ENCODE data around the gene GCA. TPM values are rescaled to one million over a fixed set of nuclear protein-coding genes. Genes with fewer than 3 reads are reported as not detected.

The GCA gene, protein sequence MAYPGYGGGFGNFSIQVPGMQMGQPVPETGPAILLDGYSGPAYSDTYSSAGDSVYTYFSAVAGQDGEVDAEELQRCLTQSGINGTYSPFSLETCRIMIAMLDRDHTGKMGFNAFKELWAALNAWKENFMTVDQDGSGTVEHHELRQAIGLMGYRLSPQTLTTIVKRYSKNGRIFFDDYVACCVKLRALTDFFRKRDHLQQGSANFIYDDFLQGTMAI
- total RNA-seq, result 10 to 100 TPM; 20.8 to 21.5 TPM

DNA sequence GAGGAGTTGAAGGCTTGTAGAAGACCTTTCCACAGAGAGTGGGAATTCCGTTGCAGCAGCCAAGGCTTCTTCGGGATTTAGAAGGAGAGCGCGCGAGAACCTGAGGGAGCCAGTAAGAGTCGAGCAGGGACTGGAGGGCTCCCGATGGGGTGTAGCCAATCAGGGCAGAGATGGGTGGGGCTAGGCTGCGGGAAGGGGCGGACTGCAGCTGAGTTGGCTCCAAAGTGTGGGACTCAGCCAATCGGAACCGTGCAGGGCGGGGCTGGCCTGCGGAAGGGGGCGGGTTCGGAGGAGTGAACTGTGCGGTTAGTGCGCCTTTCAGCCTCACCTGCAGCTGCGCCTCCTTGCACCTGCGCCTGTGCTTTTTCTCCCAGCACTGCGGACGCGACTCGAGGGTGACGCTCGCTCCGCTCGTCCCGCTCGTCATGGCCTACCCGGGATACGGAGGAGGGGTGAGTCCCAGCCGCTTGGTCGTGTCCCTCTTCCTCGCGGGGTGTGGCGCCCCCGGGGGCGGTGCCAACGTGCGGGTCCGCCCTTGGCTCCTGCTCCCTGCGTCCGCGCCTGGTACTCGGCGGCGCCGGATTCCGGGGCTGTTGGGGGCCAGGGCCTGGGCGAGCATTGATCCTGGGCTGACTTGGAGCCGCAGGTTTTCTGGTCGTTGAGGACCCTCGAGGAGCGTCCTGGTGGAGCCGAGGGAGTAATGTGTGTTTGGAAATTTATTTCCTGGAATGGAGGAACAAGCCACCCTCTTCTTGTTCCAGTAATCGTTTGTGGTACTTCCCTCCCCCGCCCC lies at the start of gene GCA:
GCA (plus strand) TSS at position 309 of the 793 bp plus-strand sequence; CDS start at position 426, 117 bp downstream.
- Mint-ChIP-seq H3K36me3 (no peaks in the 10 kb centered on the region), H3K27ac (peak within 1 kb of the TSS; percentile 75), H3K4me1 (peaks cover 14% of the 10 kb centered on the region), H3K27me3 (no peaks in the 10 kb centered on the region), H3K9me3 (peaks cover 1% of the 10 kb centered on the region), H3K4me3 (peak within 1 kb of the TSS; percentile 88)
- peak; percentile 98 for DNase-seq

DNA sequence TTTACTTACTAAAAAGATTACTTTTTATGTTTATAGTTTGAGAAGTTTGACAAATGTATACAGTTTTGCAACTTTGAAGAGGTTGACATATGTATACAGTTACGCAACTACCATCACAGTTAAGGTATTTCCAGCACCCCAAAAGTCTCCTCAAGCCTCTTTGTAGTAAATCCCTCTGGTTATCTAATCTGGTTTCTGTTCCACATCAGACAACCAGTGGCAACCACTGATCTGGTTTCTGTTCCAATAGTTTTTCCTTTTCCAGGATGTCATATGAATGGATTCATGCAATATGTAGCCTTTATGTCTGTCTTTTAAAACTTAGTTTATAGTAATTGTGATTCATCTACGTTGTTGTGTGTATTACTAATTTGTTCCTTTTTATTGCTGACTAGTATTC lies 48.9 kb upstream of the GCA start:
- no peaks in the 10 kb centered on the region for H3K27me3 Mint-ChIP-seq
- DNase-seq, result no peak
- no peaks in the 10 kb centered on the region for H3K9me3 Mint-ChIP-seq
- peaks cover 2% of the 10 kb centered on the region for H3K4me1 Mint-ChIP-seq
- no peak overlapping the region for H3K27ac Mint-ChIP-seq
- H3K36me3 Mint-ChIP-seq, result peaks cover 2% of the 10 kb centered on the region
- no peak overlapping the region for H3K4me3 Mint-ChIP-seq

DNA sequence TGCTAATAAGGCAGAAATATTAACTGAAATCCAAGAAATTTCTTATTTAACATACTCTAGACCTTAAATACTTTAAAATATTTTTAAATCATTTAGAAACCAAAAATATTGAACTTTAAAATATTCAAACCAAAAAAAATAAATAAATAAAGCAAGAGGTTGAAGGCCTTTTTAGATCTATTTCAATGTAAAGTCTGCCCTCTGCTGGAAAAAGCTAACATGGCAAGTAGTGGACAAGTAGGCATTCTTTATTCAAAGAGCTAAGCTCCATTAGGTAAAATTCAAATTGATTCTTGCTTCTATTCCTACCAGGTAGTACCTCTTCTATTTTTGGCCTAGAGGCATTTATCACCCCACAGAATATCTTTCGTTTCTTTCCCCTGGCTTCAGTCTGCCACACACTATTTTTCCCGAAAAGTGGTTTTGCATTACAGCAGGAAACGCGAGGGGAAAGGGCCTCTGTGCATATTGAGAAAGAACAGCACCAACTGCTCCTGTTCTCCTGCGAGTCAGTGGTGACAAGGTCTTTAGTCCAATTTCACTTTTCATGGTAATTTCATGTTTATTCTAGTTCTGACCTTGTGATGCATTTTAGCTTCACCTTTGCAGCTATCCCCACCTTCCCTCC lies 45.9 kb upstream of the GCA start:
- peak; percentile 8 for DNase-seq
- Mint-ChIP-seq H3K9me3 (no peaks in the 10 kb centered on the region), H3K4me3 (no peak overlapping the region), H3K27ac (no peak overlapping the region), H3K27me3 (no peaks in the 10 kb centered on the region), H3K36me3 (peaks cover 2% of the 10 kb centered on the region), H3K4me1 (peaks cover 2% of the 10 kb centered on the region)

DNA sequence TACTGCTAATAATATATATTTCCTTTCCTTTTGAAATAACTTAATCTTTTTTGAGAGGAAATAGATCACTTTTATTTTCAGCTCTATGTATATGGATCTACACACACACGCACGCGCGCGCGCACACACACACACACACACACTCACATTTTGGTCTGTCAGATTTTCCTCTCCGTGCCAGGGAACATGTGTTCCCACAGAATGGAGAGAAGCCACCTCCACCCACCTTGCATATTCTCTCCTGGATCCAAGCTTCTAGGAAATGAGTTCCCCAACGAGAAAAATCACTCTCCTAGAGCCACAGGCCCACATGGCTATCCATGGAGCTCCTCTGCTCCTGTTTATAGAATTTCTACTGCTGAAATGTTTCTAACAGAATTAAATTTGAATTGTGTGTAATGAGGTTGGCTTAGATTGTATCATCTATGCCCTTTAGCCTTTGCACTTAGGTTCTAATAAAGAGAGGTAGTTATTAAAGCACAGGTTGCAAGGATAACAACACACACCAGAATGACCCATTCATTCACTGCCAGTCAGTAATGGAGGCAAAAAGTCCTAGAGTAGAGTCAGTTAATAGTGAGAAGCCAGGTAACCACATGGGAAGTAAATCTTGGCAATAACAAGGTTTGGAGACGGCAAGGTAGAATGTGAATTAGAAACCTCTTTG lies 45.1 kb upstream of the GCA start:
- H3K27ac Mint-ChIP-seq, result no peak overlapping the region
- no peak overlapping the region for H3K4me3 Mint-ChIP-seq
- H3K4me1 Mint-ChIP-seq, result peaks cover 2% of the 10 kb centered on the region
- no peaks in the 10 kb centered on the region for H3K9me3 Mint-ChIP-seq
- H3K27me3 Mint-ChIP-seq, result no peaks in the 10 kb centered on the region
- H3K36me3 Mint-ChIP-seq, result peaks cover 4% of the 10 kb centered on the region
- no peak for DNase-seq

DNA sequence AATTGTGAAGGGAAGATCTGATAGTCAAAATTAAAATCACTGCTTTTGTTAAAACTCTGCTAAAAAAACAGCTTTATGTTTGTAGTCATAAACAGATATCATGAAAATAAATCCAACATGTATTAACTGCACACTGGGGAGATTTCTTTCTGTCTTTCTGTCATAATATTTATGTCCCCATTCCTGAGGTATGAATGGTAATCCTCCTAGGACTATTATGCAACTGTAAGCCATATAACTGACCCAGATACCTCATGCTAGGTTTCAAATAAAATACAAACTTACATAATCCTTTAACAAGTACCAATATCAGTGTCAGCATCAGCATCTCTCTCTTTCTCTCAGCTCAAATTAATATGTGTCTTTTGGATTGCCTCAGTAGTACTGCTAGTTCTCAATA lies 43.7 kb upstream of the GCA start:
- Mint-ChIP-seq H3K4me3 (no peak overlapping the region), H3K27ac (no peak overlapping the region), H3K4me1 (peaks cover 2% of the 10 kb centered on the region), H3K9me3 (no peaks in the 10 kb centered on the region), H3K27me3 (no peaks in the 10 kb centered on the region), H3K36me3 (peaks cover 1% of the 10 kb centered on the region)
- no peak for DNase-seq

DNA sequence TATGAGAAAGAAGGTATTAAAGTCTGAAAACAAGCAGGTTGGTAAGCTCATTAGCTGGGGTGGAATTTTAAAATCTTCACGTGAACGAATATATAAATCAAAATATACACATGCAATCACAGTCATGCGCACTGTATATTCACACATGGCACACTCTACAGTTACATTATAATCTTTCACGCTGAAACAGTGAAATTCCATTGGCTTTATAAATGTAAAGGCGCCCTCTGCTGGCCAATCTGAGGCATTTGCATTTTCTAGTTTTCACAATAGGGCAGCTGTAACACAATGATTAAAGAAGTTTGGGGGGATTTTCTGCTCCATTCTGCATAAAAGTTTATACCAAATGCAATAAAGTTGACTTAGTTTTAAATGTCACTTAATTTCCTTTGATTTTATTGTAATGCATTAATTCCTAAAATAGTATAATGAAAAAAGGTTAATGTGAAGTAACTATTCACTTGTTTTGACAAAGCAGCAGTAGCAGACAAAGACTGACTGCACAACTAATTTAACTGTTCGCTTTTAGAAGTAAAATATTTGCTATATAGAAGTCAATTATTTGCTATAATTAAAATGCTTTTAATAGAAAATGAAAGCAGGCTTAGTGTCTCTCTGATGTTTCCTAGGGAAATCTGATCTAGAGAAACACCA lies 42.7 kb upstream of the GCA start:
- H3K4me1 Mint-ChIP-seq, result peaks cover 2% of the 10 kb centered on the region
- no peak overlapping the region for H3K4me3 Mint-ChIP-seq
- H3K27me3 Mint-ChIP-seq, result no peaks in the 10 kb centered on the region
- H3K36me3 Mint-ChIP-seq, result peaks cover 1% of the 10 kb centered on the region
- peak; percentile 25 for DNase-seq
- H3K27ac Mint-ChIP-seq, result no peak overlapping the region
- no peaks in the 10 kb centered on the region for H3K9me3 Mint-ChIP-seq

DNA sequence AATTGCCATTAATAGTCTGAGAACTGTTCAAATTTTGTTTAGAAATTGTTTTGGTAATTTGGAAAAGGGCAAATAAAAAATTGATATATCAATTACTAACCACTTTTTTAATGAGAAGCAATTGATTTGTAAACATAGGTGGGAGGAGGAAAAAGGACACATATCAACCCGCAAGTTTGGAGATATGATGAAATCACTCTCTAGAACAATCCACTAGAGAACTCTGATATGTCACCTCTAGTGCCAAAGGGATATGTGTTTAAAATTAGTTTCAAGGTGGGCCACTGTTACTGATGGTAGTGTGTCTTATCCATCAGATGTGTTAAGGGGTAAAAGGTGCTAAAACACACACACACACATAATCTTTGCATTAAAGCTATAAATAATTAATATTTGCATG lies 42.1 kb upstream of the GCA start:
- H3K4me1 Mint-ChIP-seq, result peaks cover 2% of the 10 kb centered on the region
- H3K27me3 Mint-ChIP-seq, result no peaks in the 10 kb centered on the region
- peaks cover 1% of the 10 kb centered on the region for H3K36me3 Mint-ChIP-seq
- H3K27ac Mint-ChIP-seq, result no peak overlapping the region
- H3K4me3 Mint-ChIP-seq, result no peak overlapping the region
- DNase-seq, result no peak
- no peaks in the 10 kb centered on the region for H3K9me3 Mint-ChIP-seq

DNA sequence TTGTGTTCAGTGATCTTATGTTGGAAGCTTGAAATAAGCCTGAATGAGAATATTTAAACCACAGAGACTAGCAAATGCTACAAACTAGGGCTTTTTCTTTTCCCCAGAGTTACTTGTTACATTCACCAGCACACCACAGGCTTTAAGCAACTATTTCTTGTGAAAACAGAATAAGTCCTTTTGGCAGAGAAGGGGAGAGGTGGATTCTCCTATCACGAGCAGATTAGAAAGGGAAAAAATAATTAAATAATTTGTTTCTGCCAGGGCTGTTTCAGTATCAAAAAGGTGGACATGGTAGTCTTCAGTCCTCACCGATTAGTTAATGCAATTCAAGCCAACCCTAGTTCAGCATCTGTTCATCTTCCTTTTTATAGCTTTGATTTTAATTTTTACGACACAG lies 38.0 kb upstream of the GCA start:
- no peak overlapping the region for H3K4me3 Mint-ChIP-seq
- H3K27me3 Mint-ChIP-seq, result no peaks in the 10 kb centered on the region
- H3K27ac Mint-ChIP-seq, result no peak overlapping the region
- H3K9me3 Mint-ChIP-seq, result no peaks in the 10 kb centered on the region
- H3K36me3 Mint-ChIP-seq, result peaks cover 20% of the 10 kb centered on the region
- peaks cover 18% of the 10 kb centered on the region for H3K4me1 Mint-ChIP-seq
- DNase-seq, result no peak

DNA sequence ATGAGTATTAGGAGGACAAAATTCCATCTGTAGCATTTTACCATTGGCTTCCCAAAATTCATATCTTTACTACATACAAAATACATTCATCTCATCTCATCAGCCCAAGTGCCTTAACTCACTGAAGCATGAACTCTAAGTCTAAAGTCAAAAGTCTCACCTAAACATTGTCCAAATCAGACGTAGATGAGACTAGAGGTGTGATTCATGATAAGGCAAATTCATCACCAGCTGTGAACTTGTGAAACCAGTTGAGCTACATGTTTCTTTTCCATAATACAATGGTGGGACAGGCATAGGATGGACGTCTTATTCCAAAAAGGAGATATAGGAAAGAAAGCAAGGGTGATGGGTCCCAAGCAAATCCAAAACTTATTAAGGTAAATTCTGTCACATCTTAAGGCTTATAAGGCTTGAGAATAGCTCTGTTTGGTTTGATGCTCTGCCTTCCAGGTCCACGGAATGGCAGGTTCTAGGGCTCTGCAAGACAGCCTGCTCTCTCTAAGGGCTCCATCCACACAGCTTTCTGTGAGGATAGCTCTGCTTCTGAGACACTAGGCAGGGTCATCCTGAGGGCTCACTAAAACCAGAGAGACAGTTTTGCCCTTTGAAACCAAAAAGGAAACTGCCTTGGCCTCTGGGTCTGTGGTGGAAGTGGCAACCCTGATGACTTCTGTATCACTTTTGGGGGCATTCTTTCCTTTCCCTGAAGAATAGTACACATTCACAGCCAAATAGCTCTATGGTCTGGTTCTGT lies 35.0 kb upstream of the GCA start:
- H3K4me3 Mint-ChIP-seq, result no peak overlapping the region
- no peaks in the 10 kb centered on the region for H3K9me3 Mint-ChIP-seq
- H3K36me3 Mint-ChIP-seq, result peaks cover 20% of the 10 kb centered on the region
- H3K27ac Mint-ChIP-seq, result no peak overlapping the region
- H3K27me3 Mint-ChIP-seq, result no peaks in the 10 kb centered on the region
- DNase-seq, result no peak
- H3K4me1 Mint-ChIP-seq, result peaks cover 41% of the 10 kb centered on the region

DNA sequence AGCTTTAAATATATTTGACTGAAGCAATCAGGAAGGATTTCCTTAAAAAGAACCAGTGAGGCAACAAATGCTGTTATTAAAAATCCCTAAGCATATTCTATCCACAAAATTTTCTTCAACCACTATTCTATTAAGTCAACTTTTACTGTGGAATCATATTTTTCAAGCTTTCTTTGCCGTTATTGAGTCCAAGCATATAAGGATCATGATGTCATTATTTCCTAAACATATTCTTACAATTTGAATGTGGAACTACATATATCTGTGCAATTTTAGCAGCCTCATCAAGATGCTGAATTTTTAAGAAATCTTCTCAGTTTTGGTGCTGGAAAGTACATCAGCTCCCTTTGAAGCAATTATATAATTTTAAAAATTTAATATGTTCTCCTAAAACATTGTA lies 31.1 kb upstream of the GCA start:
- peaks cover 36% of the 10 kb centered on the region for H3K36me3 Mint-ChIP-seq

DNA sequence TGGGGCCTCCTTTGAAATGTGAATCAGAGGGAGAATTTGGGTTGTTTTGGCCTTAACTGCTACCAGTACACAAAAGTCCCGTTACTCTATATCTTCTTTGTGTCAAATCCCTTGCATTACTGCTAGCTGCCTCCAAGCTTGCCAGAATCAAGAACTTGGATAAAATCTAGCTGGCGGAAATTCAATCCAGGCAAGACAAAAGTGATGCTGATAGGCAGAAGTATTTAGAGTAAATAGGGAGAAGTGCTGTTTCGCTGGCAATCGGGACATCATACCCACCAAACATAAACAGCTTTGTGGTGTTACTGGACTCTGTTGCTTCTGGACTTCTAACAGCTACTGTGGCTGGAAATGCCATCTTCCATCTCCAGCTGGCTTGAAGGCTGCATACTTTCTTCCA lies 28.0 kb upstream of the GCA start:
- Mint-ChIP-seq H3K27me3 (no peaks in the 10 kb centered on the region), H3K9me3 (no peaks in the 10 kb centered on the region), H3K4me1 (peaks cover 66% of the 10 kb centered on the region), H3K4me3 (peak overlapping the region; percentile 91), H3K27ac (no peak overlapping the region), H3K36me3 (peaks cover 20% of the 10 kb centered on the region)
- no peak for DNase-seq

More for the DNA sequence above, 31.1 kb upstream of the GCA start:
- H3K27me3 Mint-ChIP-seq, result no peaks in the 10 kb centered on the region
- peaks cover 62% of the 10 kb centered on the region for H3K4me1 Mint-ChIP-seq
- DNase-seq, result no peak
- no peak overlapping the region for H3K27ac Mint-ChIP-seq
- H3K4me3 Mint-ChIP-seq, result no peak overlapping the region
- no peaks in the 10 kb centered on the region for H3K9me3 Mint-ChIP-seq

DNA sequence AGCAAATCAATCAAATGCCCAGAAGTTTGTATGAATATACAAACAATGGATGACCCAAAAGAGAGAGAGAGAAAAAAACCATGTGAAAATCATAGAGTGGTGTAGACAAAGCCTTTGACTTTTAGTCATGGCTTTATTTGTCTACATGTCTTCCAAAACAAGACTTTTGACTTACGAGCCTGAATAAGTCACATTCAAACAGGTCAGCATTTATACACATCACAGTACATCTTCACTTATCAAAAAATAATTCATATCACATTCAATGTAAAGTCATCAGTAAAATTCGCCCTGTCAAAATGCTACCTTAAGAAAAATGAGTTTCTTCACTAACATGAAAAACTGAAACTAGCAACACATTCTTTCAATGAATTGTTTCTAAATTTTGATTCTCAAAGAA lies 27.3 kb upstream of the GCA start:
- H3K27me3 Mint-ChIP-seq, result no peaks in the 10 kb centered on the region
- peaks cover 67% of the 10 kb centered on the region for H3K4me1 Mint-ChIP-seq
- DNase-seq, result no peak
- peaks cover 19% of the 10 kb centered on the region for H3K36me3 Mint-ChIP-seq
- H3K9me3 Mint-ChIP-seq, result no peaks in the 10 kb centered on the region
- H3K27ac Mint-ChIP-seq, result no peak overlapping the region
- H3K4me3 Mint-ChIP-seq, result peak overlapping the region; percentile 91

DNA sequence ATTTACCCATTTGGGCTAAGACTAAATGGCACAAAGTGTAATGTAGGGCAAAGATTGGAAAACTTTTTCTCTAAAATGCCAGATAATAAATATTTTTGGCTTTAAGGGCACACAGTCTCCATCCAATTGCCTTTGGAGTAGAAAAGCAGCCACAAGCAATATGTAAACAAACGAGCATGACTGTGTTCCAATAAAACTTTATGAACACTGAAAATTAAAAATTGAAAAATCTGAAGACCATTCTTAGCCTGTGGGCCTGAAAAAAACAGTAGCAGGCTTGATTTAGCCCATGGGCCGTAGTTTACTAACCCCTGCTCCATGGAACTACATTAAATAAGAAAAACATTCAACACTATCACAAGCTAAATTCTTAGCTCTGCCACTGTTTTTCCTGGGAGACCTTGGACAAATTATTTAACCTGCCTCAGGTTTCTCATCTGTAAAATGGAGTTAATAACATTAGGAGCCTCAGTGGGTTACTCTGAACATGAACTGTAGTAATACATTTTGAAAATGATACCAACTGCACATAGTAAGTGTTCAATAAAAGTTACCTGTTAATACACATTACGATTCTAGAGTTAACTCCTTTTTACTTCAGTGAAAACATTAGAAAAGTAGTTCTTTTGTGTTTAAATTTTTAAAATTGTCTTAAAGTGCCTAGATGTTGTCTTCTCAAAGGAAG lies 26.7 kb upstream of the GCA start:
- Mint-ChIP-seq H3K4me3 (peak overlapping the region; percentile 91), H3K27ac (peak overlapping the region; percentile 98), H3K36me3 (peaks cover 19% of the 10 kb centered on the region), H3K27me3 (no peaks in the 10 kb centered on the region), H3K4me1 (peaks cover 61% of the 10 kb centered on the region), H3K9me3 (no peaks in the 10 kb centered on the region)
- no peak for DNase-seq

DNA sequence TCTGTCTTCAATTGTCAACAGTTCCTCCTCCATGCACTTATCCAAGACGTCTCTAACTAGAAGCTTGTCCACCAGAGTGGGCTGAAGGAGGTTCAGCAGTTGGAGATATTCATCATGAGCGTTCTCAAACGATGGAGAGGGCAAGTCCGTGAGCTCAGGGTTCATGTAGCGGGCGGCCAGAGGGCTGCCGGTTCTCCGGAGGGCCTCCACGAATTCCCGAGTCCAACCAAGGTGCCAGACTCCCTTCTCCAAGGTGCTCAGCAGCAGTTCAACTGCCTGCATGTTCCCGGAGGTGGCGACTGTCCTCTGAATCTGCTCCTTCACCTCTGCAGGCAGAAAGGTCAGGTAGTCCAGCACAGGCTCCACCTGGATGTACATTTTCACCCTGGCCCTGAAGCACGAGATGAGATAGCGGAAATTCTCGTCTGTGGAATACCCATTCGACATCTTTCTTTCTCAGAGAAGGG lies 26.0 kb upstream of the GCA start:
- Mint-ChIP-seq H3K9me3 (no peaks in the 10 kb centered on the region), H3K27ac (peak overlapping the region; percentile 98), H3K4me1 (peaks cover 55% of the 10 kb centered on the region), H3K4me3 (peak overlapping the region; percentile 91), H3K27me3 (no peaks in the 10 kb centered on the region), H3K36me3 (peaks cover 19% of the 10 kb centered on the region)
- DNase-seq, result peak; percentile 22
